Epithelial cell of esophagus (primary cell): ENCODE data around the gene LRMDA.

Experiments
- DNase-seq: peaks from one replicate; pipeline ENCODE4 v3.0.0; 2010; ENCODE audit warnings: low read depth
- H3K4me3 ChIP-seq: 2 replicates; pipeline ENCODE4 v1.5.1; 2011; ENCODE audit warnings: mild to moderate bottlenecking, low read length, control low read depth
- TF ChIP-seq, protein P1 (sequence below): IDR thresholded peaks from 2 replicates; pipeline ENCODE4 v1.5.1; 2011; ENCODE audit warnings: low read depth, mild to moderate bottlenecking, low read length, control low read depth, inconsistent platforms; ENCODE audit not compliant: insufficient read depth; ENCODE audit errors: missing control alignments

Gene LRMDA

DNA sequence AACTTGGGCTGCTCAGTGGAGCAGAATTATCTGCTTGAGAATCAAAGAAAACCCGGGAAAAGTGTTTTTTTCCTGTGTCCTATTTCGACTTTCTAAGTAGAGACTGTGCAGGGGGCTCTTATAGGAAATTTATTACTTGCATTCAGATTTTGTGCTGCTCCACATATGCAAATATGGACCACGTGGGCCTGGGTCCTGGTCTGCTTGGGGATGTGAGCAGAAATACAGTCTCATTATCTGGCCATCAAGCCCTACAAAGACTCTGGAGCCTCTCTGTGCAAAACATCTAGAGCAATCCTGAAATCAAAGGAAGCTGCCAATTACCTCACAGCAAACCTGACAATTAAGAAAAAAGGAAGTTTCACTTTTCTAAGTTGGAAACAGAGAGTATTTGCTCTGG, 216.9 kb downstream of the LRMDA start:
- TF ChIP-seq, protein P1, sequence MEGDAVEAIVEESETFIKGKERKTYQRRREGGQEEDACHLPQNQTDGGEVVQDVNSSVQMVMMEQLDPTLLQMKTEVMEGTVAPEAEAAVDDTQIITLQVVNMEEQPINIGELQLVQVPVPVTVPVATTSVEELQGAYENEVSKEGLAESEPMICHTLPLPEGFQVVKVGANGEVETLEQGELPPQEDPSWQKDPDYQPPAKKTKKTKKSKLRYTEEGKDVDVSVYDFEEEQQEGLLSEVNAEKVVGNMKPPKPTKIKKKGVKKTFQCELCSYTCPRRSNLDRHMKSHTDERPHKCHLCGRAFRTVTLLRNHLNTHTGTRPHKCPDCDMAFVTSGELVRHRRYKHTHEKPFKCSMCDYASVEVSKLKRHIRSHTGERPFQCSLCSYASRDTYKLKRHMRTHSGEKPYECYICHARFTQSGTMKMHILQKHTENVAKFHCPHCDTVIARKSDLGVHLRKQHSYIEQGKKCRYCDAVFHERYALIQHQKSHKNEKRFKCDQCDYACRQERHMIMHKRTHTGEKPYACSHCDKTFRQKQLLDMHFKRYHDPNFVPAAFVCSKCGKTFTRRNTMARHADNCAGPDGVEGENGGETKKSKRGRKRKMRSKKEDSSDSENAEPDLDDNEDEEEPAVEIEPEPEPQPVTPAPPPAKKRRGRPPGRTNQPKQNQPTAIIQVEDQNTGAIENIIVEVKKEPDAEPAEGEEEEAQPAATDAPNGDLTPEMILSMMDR = no peak

DNA sequence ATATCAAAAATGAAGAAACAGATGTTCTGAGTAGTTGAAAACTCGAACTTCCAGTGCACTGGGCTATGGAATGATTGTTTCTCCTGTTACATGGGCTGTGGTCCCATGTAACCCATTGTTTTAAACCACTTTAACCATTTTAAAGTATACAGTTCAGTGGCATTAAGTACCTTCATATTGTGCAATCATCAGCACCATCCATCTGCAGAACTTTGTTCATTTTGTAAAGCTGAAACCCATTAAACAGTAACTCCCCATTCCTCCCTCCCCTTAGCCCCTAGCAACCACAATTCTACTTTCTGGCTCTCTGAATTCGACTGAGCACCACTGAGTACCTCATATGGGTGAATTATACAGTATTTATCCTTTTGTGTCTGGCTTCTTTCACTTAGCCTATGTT, 217.4 kb downstream of the LRMDA start:
- H3K4me3 ChIP-seq = no peak overlapping the region
- TF ChIP-seq, protein P1 = no peak
- no peak for DNase-seq

More for the DNA sequence above, 216.9 kb downstream of the LRMDA start:
- no peak for DNase-seq
- H3K4me3 ChIP-seq = no peak overlapping the region

DNA sequence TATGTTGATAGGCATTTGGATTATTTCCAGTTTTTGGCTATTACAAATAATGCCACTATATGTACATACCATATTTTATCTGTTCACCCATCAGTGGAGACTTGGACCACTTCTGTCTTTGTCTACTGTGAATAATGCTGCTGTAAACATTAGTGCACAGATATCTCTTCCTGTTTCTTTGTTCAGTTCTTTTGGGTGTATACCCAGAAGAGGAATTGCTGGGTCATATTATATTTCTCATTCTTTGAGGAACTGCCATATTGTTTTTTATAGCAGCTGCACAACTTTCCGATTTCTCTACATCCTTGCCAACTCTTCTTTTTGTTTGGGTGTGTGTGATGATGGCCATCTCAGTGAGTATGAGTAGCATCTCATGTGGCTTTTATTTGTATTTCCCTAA, 218.0 kb downstream of the LRMDA start:
- TF ChIP-seq, protein P1 = no peak
- H3K4me3 ChIP-seq = no peak overlapping the region
- no peak for DNase-seq

DNA sequence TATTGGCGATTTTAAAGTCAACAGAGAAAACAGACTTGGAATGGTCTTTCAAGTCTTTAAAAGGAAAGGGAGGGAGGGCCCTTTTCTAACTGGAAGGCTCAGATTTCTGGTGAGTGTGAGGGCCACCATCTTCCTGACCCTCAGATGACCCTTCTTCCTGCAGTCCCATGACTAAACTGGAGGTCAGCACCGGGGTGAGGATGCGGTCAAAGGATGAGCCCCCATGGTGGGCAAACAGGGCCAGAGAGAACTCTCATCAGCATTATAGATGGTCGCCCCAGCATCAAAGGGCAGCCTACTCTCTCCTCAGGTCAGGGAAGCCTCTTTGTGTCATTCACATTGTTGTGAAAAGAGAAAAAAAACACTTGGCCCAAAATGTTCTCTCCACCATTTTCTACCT, 219.2 kb downstream of the LRMDA start:
- TF ChIP-seq, protein P1 = no peak
- no peak for DNase-seq

DNA sequence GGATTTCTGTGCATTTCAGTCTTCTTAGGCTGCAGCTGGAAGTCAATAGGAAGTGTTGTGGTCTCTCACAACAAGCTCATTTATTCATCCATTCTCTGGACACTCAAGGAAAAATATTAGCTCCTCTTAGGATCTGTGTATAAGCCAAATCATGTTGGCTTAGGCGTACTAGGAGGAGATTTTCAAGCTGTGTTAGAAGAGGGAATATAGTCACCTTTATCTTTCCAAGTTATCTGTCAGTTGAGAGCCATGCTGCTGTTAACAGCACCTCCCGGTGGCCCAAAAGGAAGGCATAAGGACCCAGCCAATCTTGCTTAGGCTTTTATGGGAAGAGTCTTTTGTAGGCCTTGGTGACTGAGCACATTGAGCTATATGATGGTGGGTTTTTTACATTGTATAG, 220.0 kb downstream of the LRMDA start:
- no peak overlapping the region for H3K4me3 ChIP-seq
- TF ChIP-seq, protein P1 = peak; percentile 72
- peak; percentile 68 for DNase-seq

More for the DNA sequence above, 219.2 kb downstream of the LRMDA start:
- no peak overlapping the region for H3K4me3 ChIP-seq

DNA sequence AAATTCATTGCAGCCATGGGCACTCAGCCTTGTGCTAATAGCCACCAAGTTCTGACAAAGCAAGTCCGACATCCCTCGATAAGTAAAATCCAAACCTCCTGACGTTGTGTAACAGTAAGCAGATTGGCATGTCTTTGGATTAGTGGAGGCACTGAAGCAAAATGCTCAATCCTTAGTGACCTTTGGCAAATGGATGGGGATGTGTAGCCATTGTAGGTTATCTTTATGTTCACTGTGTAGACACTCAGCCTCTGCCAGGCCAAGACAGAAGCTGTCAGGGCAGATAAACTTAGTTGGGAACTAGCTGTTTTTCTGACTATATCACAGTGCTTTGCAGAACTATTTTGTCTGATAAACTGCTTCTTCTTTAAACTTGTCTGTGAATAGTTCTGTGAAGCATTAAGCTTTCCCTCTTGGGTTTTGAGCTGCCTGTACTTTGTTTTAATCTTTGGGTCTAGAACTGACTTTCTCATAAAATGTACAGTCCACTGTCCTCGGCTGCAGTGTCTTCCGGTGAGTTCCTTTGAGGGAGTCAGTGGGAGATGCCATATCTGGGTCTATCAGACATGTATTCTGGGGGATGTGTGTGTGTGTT, 220.8 kb downstream of the LRMDA start:
- DNase-seq = no peak
- TF ChIP-seq, protein P1 = no peak
- H3K4me3 ChIP-seq = no peak overlapping the region

DNA sequence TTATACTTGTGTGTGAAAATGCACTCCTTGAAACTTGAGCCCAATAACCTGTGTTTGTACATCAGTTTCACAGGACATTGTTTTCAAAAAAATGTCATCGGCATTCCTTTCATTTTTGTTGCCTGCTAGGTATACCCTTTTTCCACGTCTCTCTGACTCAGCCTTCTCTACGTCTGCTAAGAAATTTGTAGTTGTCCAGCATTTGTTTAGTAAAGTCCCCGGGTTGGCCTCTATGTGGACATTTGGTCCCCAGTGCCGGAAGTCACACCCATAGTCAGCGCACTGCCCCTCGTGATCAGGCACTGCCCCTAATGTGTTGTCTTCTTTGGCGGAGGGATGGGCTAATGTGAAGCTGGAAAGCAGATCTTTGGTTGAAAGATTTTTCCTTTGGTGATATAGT, 222.3 kb downstream of the LRMDA start:
- TF ChIP-seq, protein P1 = no peak
- H3K4me3 ChIP-seq = no peak overlapping the region
- DNase-seq = no peak
